Progenitor cell of endocrine pancreas (in vitro differentiated cells): Measurements from ENCODE around the gene LRRC74B. TPM values are rescaled to one million over a fixed set of nuclear protein-coding genes. Genes with fewer than 3 reads are reported as not detected.
A peak's percentile ranks its signal among the peaks of the same experiment; 100 is the strongest.

ENCODE experiments used
- DNase-seq: peaks from one replicate; pipeline ENCODE4 v3.0.0; 2021; ENCODE audit warnings: low spot score; ENCODE audit not compliant: unreplicated experiment
- H3K27ac Mint-ChIP-seq: 2 replicates; pipeline ENCODE4 v1.8.0; 2021; ENCODE audit warnings: mild to moderate bottlenecking, moderate library complexity, mixed read lengths
- H3K27me3 Mint-ChIP-seq: 2 replicates; pipeline ENCODE4 v1.8.0; 2021; ENCODE audit warnings: mixed read lengths
- H3K36me3 Mint-ChIP-seq: 2 replicates; pipeline ENCODE4 v1.8.0; 2022; ENCODE audit warnings: mixed read lengths; ENCODE audit not compliant: insufficient read depth
- H3K4me1 Mint-ChIP-seq: 2 replicates; pipeline ENCODE4 v1.8.0; 2021; ENCODE audit warnings: low read depth, mixed read lengths
- H3K4me3 Mint-ChIP-seq: 2 replicates; pipeline ENCODE4 v1.8.0; 2021; ENCODE audit warnings: low read depth, mild to moderate bottlenecking, moderate library complexity, mixed read lengths
- H3K9me3 Mint-ChIP-seq: 2 replicates; pipeline ENCODE4 v1.8.0; 2021; ENCODE audit warnings: low read depth, mixed read lengths
- total RNA-seq: library from RNA; stranded (reverse); gene quantifications from 2 replicates; pipeline ENCODE4 v1.2.1, GENCODE V29; 2021
- TF ChIP-seq, protein P1 (sequence below): fragments of 200-600 bp; sonication (generic); IDR thresholded peaks from one replicate; pipeline ENCODE4 v1.5.0; 2021; ENCODE audit warnings: antibody characterized with exemption, mild to moderate bottlenecking; ENCODE audit not compliant: unreplicated experiment

LRRC74B gene
- total RNA-seq, 1 donor from 2014 or later, result 0.72 TPM

DNA sequence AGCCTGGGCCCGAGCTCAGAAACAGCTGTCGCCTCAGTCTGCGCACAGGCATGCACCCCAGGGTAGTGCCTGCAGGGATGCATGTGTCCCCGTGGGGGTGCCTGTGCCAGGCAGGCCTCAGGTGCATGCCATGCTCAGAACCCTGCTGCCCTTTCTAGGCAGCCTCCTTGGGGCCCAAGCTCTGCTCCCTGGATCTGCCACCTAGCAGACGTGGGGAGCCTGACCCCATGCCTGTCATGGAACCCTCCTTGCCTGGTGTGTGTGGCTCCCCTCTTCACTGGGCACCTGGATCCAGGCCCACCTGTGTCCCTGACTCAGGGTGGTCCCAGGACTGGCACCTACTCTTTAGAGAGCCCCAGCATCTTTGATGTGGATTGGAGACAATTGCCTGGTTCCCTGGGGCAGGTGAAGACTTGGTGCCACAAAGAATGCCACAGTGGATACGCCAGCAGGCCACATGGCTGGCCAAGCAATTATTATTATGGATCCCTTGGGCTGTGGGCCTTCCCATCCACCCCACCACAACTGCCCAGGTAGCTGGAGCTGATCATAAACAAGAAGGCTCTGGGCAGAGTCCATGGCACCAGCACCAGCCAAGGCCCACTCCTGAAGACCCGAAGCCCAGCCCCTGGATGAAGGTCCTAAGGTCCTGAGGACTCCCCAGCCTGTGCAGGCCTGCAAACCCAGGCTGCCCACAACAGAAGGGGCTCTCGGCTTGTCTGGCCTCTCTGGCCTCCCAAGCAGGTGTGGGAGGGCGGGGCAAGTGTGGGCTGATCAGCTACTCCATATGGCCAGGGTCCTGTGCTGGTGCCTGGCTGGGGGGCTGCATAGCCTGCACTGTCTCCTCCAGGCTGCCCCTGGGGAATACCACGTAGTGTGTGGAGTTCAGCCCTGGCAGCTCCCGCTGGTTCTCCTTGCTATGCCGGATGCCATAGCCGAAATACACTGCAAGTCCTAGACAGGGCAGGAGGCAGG lies 17.2 kb upstream of the LRRC74B start:
- H3K27ac Mint-ChIP-seq, result no peak overlapping the region
- H3K9me3 Mint-ChIP-seq, result no peaks in the 10 kb centered on the region
- H3K4me1 Mint-ChIP-seq, result no peaks in the 10 kb centered on the region
- TF ChIP-seq, protein P1, sequence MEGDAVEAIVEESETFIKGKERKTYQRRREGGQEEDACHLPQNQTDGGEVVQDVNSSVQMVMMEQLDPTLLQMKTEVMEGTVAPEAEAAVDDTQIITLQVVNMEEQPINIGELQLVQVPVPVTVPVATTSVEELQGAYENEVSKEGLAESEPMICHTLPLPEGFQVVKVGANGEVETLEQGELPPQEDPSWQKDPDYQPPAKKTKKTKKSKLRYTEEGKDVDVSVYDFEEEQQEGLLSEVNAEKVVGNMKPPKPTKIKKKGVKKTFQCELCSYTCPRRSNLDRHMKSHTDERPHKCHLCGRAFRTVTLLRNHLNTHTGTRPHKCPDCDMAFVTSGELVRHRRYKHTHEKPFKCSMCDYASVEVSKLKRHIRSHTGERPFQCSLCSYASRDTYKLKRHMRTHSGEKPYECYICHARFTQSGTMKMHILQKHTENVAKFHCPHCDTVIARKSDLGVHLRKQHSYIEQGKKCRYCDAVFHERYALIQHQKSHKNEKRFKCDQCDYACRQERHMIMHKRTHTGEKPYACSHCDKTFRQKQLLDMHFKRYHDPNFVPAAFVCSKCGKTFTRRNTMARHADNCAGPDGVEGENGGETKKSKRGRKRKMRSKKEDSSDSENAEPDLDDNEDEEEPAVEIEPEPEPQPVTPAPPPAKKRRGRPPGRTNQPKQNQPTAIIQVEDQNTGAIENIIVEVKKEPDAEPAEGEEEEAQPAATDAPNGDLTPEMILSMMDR, result no peak
- DNase-seq, result no peak
- no peaks in the 10 kb centered on the region for H3K36me3 Mint-ChIP-seq
- peaks cover 19% of the 10 kb centered on the region for H3K27me3 Mint-ChIP-seq
- H3K4me3 Mint-ChIP-seq, result no peak overlapping the region

DNA sequence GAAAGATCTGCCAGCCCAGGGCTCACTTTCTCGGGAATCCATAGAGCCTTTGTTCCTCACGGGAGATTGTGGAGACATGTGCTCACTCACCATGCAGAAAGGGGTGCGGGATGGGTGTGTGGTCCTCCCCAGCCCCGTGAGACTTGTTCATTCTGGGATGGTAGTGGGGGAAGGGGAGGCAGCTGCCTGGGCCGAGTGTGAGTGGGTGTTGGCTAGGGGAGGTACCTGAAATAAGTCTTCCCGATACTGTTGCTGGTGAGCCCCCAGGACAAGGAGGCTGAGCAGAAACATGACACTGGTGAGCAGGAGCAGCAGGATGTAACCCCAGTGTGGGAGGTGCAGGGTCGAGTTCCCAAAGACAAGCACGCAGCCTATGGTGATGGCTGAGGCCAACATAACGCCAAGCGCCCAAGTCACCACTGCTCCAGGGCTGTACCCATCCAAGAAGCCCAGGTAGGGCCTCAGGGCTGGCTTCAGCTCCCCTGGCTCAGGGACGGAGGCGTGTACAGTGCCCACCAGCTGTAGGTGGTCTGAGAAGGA lies 16.2 kb upstream of the LRRC74B start:
- H3K4me3 Mint-ChIP-seq, result peak overlapping the region; percentile 18
- no peaks in the 10 kb centered on the region for H3K9me3 Mint-ChIP-seq
- DNase-seq, result no peak
- TF ChIP-seq, protein P1, result no peak
- no peaks in the 10 kb centered on the region for H3K36me3 Mint-ChIP-seq
- no peak overlapping the region for H3K27ac Mint-ChIP-seq
- H3K4me1 Mint-ChIP-seq, result no peaks in the 10 kb centered on the region
- peaks cover 26% of the 10 kb centered on the region for H3K27me3 Mint-ChIP-seq

DNA sequence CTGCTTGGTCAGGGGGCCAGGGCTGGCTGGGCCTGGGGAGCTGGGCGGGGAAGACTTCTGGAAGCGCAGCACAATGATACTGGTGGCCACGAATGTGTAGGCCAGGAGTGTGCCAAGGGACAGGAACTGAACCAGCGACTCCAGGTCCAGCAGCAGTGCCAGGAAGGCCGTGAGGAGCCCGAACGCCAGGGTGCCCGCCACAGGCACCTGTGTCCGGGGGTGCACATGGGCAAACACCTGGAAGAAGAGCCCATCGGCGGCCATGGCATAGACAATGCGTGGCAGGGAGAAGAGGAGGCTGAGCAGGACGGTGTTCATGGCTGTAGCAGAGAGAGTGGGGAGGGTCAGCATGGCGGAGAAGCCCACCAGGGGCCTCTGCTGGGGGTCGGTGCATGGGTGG lies 15.7 kb upstream of the LRRC74B start:
- Mint-ChIP-seq H3K9me3 (no peaks in the 10 kb centered on the region), H3K4me1 (no peaks in the 10 kb centered on the region), H3K4me3 (no peak overlapping the region), H3K36me3 (no peaks in the 10 kb centered on the region), H3K27ac (no peak overlapping the region), H3K27me3 (peaks cover 28% of the 10 kb centered on the region)
- TF ChIP-seq, protein P1, result no peak
- DNase-seq, result no peak

DNA sequence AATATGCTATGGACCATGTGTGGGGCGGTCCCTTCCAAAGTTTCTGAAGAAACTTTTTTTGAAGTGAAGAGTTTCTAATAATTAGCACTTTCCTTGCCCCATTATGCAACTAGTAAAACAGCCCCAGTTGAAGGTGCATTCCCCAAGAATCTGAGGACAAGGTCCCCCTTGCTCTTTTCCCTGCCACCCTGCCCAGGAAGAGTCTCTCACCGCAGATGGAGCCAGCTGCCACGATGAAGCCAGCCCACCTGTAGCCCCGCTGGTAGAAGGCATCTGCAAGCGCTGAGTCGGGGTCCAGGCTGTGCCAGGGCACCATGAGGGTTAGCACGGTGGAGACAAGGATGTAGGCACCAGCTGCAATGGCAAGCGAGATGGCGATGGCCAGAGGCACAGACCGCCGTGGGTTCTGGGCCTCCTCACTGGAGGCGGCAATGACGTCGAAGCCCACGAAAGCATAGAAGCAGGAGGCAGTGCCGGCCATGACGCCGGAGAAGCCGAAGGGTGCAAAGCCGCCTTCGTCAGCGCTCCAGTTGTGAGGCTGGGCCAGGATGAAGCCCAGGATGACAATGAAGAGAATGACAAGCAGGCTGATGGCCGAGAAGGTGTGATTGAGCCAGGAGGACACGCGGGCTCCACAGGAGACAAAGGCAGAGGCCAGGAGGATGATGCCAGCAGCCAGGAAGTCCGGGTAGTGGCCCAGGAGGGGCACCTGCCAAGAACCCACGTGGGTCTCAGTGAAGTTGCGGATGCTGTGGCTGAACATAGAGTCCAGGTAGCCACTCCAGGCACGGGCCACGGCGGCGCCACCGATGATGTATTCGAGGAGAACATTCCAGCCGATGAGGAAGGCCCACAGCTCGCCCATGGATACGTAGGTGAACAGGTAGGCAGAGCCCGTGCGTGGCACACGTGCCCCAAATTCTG lies 14.9 kb upstream of the LRRC74B start:
- Mint-ChIP-seq H3K27ac (no peak overlapping the region), H3K9me3 (no peaks in the 10 kb centered on the region), H3K36me3 (no peaks in the 10 kb centered on the region), H3K4me3 (no peak overlapping the region), H3K4me1 (no peaks in the 10 kb centered on the region), H3K27me3 (peaks cover 32% of the 10 kb centered on the region)
- TF ChIP-seq, protein P1, result no peak
- DNase-seq, result no peak

DNA sequence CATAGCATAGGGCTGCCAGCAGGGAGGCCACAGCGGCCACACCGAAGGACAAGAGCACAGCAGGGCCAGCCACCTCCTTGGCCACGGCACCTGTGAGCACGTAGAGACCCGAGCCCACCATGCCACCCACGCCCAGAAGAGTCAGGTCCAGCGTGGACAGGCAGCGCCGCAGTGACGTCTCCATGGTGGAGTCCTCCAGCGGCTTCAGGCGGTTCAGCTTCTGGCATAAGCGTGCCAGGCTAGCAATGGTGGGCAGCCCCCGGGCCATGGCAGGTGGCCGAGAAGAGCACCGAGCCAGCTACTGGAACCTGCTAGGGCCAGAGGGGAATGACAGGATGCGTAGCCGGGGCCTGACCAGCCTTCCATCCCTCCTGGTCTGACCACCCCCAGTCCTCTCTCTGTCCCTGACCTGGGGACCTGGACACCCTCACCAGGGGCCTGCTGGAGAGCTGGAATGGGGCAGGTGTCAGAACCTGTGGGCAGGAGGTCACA lies 14.2 kb upstream of the LRRC74B start:
- H3K4me1 Mint-ChIP-seq, result no peaks in the 10 kb centered on the region
- H3K9me3 Mint-ChIP-seq, result no peaks in the 10 kb centered on the region
- H3K4me3 Mint-ChIP-seq, result no peak overlapping the region
- no peak for DNase-seq
- H3K36me3 Mint-ChIP-seq, result no peaks in the 10 kb centered on the region
- peaks cover 35% of the 10 kb centered on the region for H3K27me3 Mint-ChIP-seq
- no peak overlapping the region for H3K27ac Mint-ChIP-seq
- TF ChIP-seq, protein P1, result no peak
